Thyroid gland (tissue), 4 donors: Measurements from ENCODE around the gene CYP1A1.

ENCODE experiments used
- POLR2A ChIP-seq, 2 donors: fragments of 450-650 bp; IDR thresholded peaks; one replicate each; pipeline ENCODE4 v1.6.1; 2017; ENCODE audit warnings: antibody characterized with exemption in 2 of 2, mild to moderate bottlenecking in 2 of 2, moderate library complexity in 1 of 2
- TF ChIP-seq, protein P1 (sequence below), 6 experiments: fragments of 200-600 bp in 3 of 6; fragments of 450-650 bp in 3 of 6; sonication (generic) in 3 of 6; IDR thresholded peaks; one replicate each; pipeline ENCODE4 v1.5.1; 2016 to 2019; ENCODE audit warnings: antibody characterized with exemption in 6 of 6, mild to moderate bottlenecking in 2 of 6, inconsistent platforms in 1 of 6, moderate library complexity in 1 of 6

DNA sequence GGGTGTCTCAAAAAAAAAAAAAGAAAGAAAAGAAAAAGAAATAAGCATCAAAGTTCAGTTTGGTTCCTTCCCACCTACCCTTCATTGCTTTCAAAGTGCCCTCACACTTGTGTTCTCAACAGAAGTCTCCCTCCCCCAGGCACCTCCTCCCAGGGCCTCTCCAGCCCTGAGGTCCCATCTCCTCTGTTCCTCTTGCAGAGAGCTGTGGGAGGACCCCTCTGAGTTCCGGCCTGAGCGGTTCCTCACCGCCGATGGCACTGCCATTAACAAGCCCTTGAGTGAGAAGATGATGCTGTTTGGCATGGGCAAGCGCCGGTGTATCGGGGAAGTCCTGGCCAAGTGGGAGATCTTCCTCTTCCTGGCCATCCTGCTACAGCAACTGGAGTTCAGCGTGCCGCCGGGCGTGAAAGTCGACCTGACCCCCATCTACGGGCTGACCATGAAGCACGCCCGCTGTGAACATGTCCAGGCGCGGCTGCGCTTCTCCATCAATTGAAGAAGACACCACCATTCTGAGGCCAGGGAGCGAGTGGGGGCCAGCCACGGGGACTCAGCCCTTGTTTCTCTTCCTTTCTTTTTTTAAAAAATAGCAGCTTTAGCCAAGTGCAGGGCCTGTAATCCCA lies 29.4 kb upstream of the CYP1A1 start:
- TF ChIP-seq, protein P1, sequence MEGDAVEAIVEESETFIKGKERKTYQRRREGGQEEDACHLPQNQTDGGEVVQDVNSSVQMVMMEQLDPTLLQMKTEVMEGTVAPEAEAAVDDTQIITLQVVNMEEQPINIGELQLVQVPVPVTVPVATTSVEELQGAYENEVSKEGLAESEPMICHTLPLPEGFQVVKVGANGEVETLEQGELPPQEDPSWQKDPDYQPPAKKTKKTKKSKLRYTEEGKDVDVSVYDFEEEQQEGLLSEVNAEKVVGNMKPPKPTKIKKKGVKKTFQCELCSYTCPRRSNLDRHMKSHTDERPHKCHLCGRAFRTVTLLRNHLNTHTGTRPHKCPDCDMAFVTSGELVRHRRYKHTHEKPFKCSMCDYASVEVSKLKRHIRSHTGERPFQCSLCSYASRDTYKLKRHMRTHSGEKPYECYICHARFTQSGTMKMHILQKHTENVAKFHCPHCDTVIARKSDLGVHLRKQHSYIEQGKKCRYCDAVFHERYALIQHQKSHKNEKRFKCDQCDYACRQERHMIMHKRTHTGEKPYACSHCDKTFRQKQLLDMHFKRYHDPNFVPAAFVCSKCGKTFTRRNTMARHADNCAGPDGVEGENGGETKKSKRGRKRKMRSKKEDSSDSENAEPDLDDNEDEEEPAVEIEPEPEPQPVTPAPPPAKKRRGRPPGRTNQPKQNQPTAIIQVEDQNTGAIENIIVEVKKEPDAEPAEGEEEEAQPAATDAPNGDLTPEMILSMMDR (IDR thresholded peaks at IDR 0.05), result no peak
- TF ChIP-seq POLR2A (IDR thresholded peaks at IDR 0.05), result no peak
